Measurements from ENCODE around the gene STX10.

Gene STX10

GRCh38 chr19:13122980-13123957, 26.9 kb downstream of the STX10 start:
- ChIA-PET POLR2A (ENCODE audit: low non-redundant PET) (no interaction called here), CTCF (interaction anchor here (0.6 to 1.1 kb wide), 3 partner anchors 29 to 192 kb away, joined by 3 to 5 read pairs (median 4); no protein-coding TSS in a partner anchor)
- no peak for DNase-seq (ENCODE audit: low spot score)
- peak overlapping the region; percentile 87 for H3K27ac ChIP-seq
- TF ChIP-seq, protein P1, sequence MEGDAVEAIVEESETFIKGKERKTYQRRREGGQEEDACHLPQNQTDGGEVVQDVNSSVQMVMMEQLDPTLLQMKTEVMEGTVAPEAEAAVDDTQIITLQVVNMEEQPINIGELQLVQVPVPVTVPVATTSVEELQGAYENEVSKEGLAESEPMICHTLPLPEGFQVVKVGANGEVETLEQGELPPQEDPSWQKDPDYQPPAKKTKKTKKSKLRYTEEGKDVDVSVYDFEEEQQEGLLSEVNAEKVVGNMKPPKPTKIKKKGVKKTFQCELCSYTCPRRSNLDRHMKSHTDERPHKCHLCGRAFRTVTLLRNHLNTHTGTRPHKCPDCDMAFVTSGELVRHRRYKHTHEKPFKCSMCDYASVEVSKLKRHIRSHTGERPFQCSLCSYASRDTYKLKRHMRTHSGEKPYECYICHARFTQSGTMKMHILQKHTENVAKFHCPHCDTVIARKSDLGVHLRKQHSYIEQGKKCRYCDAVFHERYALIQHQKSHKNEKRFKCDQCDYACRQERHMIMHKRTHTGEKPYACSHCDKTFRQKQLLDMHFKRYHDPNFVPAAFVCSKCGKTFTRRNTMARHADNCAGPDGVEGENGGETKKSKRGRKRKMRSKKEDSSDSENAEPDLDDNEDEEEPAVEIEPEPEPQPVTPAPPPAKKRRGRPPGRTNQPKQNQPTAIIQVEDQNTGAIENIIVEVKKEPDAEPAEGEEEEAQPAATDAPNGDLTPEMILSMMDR (conservative IDR thresholded peaks at IDR 0.05; ENCODE audit: low read depth) = no peak

DNA sequence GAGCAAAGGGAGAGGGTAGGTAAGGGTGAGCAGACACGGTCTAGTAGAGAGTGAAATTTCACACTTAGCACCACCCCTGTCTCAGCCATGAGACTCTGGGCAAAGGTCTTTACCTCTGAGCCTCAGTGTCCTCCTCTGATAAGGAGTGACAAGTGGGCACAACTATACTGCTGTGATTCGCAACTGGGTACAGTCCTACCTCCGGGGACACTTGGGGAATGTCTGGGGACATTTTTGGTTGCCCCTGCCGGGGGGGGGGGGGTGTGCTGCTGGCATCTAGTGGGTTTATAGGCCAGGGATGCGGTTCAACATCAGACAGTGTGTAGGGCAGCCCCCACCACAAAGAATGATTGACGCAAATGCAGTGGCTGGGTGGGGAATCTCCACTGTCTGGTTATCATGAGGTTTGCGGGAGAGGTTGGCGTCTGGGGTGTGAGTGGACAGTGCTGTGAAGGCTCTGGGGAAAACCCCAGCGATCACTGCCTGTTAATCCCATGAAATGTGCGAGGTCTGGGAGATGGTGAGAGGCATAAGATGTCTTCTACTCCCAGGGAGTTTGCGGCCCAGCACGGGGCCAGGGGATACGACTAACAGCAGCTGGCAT, 27.8 kb downstream of the STX10 start:
- POLR2A ChIA-PET (ENCODE audit: low non-redundant PET) = no interaction called here
- CTCF ChIA-PET = interaction anchor here (1.1 kb wide), 1 partner anchor 28 kb away, joined by 3 read pairs; no protein-coding TSS in a partner anchor
- H3K27ac ChIP-seq = peak overlapping the region; percentile 87
- TF ChIP-seq, protein P1 (conservative IDR thresholded peaks at IDR 0.05; ENCODE audit: low read depth) = no peak
- DNase-seq (ENCODE audit: low spot score) = no peak

- H3K27ac ChIP-seq = peak overlapping the region; percentile 87
- TF ChIP-seq, protein P1 (conservative IDR thresholded peaks at IDR 0.05; ENCODE audit: low read depth) = no peak
- ChIA-PET POLR2A (ENCODE audit: low non-redundant PET) (no interaction called here), CTCF (no interaction called here)
- no peak for DNase-seq (ENCODE audit: low spot score)
Observed at GRCh38 chr19:13121551-13122274, 28.5 kb downstream of the STX10 start.

DNA sequence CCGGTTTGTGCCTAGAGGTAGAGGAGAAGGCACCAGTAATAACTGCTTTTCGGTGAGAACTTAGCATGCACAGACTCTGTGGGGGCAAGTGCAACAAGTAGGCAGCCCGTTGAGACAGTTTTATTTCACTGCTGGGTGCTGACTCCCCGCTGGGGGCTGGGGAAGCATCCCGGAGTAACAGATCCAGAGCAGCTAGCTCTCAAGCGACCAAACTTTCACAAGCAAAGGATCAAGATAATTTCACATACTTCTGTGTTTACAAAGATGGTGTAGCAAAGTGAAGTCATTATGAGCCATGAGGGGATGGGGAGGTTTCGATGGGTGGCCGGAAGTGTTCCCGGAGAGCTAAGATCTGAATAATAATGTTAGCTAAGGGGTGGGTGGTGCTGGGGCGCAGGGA, 29.4 kb downstream of the STX10 start:
- H3K27ac ChIP-seq = peak overlapping the region; percentile 87
- DNase-seq (ENCODE audit: low spot score) = no peak
- POLR2A ChIA-PET (ENCODE audit: low non-redundant PET) = no interaction called here
- CTCF ChIA-PET = interaction anchor here (0.5 kb wide), 1 partner anchor 273 kb away, joined by 4 read pairs; no protein-coding TSS in a partner anchor
- TF ChIP-seq, protein P1 (conservative IDR thresholded peaks at IDR 0.05; ENCODE audit: low read depth) = no peak

GRCh38 chr19:13120031-13120430, 30.1 kb downstream of the STX10 start:
- CTCF ChIA-PET = no interaction called here
- TF ChIP-seq, protein P1 (conservative IDR thresholded peaks at IDR 0.05; ENCODE audit: low read depth) = no peak
- POLR2A ChIA-PET (ENCODE audit: low non-redundant PET) = interaction anchor here (0.6 kb wide), 1 partner anchor 51 kb away, joined by 3 read pairs; no protein-coding TSS in a partner anchor
- no peak for DNase-seq (ENCODE audit: low spot score)
- H3K27ac ChIP-seq = peak overlapping the region; percentile 87

- ChIA-PET POLR2A (ENCODE audit: low non-redundant PET) (interaction anchor here (0.6 kb wide), 1 partner anchor 51 kb away, joined by 3 read pairs; no protein-coding TSS in a partner anchor), CTCF (no interaction called here)
- TF ChIP-seq, protein P1 (conservative IDR thresholded peaks at IDR 0.05; ENCODE audit: low read depth) = no peak
- peak overlapping the region; percentile 87 for H3K27ac ChIP-seq
- no peak for DNase-seq (ENCODE audit: low spot score)
Observed at GRCh38 chr19:13119627-13120026, 30.5 kb downstream of the STX10 start.
